Lower lobe of right lung (tissue), 2 donors: ENCODE data around the gene GTF3C5. TPM values are rescaled to one million over a fixed set of nuclear protein-coding genes. Genes with fewer than 3 reads are reported as not detected.
"Not testable (repeated sequence)": the region's sequence is repeated elsewhere in the genome, so short reads cannot be mapped to it uniquely, and the experiment has no call there.

Experiments
- ATAC-seq, 2 donors: fragments of 200-7000 bp; cut with Tn5 transposase; one replicate each; pipeline ENCODE4 v1.9.1; 2020 to 2022; ENCODE audit warnings: mild to moderate bottlenecking in 2 of 2, moderate library complexity in 2 of 2
- DNase-seq: peaks from one replicate; pipeline ENCODE4 v3.0.0-alpha.2; 2020
- H3K27ac ChIP-seq: fragments of 200-600 bp; one replicate; pipeline ENCODE4 v1.8.0; 2022
- H3K27me3 ChIP-seq: fragments of 200-600 bp; one replicate; pipeline ENCODE4 v1.8.0; 2022; ENCODE audit warnings: low read depth
- H3K36me3 ChIP-seq: fragments of 200-600 bp; one replicate; pipeline ENCODE4 v1.8.0; 2022; ENCODE audit warnings: mild to moderate bottlenecking
- H3K4me1 ChIP-seq: fragments of 200-600 bp; one replicate; pipeline ENCODE4 v1.8.0; 2022
- H3K4me3 ChIP-seq: fragments of 200-600 bp; one replicate; pipeline ENCODE4 v1.8.0; 2022; ENCODE audit warnings: mild to moderate bottlenecking
- H3K9me3 ChIP-seq: fragments of 200-600 bp; one replicate; pipeline ENCODE4 v1.8.0; 2022
- intact Hi-C: fragments of 100-400 bp; cut with DNase I; formaldehyde crosslinking; loops from one replicate; pipeline ENCODE4 v1.11.0; 2022
- total RNA-seq: library from RNA; stranded (reverse); fragmentation: NEBNext Ultra II Directional; extraction: Animal tissue kit (Norgen Biotek cat#: 25700); gene quantifications from one replicate; pipeline ENCODE4 v1.2.1, GENCODE V29; 2021
- TF ChIP-seq, protein P1 (sequence below): fragments of 200-600 bp; IDR thresholded peaks from one replicate; pipeline ENCODE4 v1.8.0; 2022; ENCODE audit warnings: antibody characterized with exemption, mild to moderate bottlenecking
- donor health status: DM: no; HTN: yes; CAD: no; lungs with severe emphysema.

Gene GTF3C5
- total RNA-seq, 1 donor from 2014 or later: 44.8 TPM

DNA sequence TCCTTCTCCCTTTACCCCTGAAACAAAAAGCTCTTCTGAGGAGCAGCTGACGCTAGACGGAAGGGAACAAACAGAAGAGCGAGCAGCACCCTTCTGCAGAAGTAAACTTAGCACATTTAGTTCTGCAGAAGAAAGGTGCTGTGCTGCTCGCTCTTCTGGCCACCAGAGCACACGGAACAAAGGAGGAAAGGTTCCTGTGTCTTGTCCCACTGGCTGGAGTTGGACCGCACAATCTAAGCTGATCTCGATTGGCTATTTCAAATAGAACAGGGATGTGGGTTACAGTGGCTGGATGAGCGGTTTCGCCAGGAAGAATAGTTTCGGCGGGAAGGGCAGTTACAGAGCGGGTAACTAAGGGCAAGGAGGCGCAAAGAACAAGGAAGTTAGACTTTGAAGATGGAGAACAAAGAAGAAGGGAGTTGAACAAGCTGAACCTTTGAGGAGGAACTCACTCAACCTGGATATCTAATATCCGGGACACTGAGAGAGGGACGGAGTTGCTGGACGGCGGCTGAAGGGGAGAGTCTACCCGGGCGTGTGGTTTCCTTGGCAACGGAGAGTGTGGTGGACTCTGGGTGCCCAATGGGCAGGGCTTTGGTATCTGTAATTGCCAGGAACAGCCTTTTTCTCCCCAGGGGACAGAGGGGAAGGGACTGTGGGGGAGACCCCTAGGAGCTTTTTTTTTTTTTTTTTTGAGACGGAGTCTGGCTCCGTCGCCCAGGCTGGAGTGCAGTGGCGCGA lies 7.1 kb downstream of the GTF3C5 start:
- Histone ChIP-seq H3K4me1 (peaks cover under 1% of the 10 kb centered on the region), H3K9me3 (no peaks in the 10 kb centered on the region), H3K27ac (no peak overlapping the region), H3K4me3 (no peak overlapping the region), H3K27me3 (no peaks in the 10 kb centered on the region), H3K36me3 (peaks cover 25% of the 10 kb centered on the region)
- TF ChIP-seq, protein P1, sequence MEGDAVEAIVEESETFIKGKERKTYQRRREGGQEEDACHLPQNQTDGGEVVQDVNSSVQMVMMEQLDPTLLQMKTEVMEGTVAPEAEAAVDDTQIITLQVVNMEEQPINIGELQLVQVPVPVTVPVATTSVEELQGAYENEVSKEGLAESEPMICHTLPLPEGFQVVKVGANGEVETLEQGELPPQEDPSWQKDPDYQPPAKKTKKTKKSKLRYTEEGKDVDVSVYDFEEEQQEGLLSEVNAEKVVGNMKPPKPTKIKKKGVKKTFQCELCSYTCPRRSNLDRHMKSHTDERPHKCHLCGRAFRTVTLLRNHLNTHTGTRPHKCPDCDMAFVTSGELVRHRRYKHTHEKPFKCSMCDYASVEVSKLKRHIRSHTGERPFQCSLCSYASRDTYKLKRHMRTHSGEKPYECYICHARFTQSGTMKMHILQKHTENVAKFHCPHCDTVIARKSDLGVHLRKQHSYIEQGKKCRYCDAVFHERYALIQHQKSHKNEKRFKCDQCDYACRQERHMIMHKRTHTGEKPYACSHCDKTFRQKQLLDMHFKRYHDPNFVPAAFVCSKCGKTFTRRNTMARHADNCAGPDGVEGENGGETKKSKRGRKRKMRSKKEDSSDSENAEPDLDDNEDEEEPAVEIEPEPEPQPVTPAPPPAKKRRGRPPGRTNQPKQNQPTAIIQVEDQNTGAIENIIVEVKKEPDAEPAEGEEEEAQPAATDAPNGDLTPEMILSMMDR: no peak
- intact Hi-C loops: no loop called here
- peak; percentile 37 for DNase-seq
- no peak for ATAC-seq

DNA sequence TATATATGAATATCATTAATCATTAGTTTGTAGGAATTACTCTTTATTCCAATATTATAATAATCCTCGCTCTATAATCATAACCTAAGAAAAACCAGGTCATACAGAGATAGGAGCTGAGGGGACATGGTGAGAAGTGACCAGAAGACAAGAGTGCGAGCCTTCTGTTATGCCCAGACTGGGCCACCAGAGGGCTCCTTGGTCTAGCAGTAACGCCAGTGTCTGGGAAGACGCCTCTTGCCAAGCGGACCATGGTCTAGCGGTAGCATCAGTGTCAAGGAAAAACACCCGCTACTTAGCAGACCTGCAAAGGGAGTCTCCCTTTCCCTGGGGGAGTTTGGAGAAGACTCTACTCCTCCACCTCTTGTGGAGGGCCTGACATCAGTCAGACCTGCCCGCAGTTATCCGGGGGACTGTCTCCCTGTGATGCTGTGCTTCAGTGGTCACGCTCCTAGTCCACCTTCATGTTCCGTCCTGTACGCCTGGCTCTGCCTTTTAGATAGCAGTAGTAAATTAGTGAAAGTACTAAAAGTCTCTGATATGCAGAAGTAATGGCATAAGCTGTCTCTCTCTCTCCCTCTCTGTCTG lies 10.2 kb downstream of the GTF3C5 start:
- H3K27ac ChIP-seq, H3K4me3 ChIP-seq, H3K4me1 ChIP-seq, intact Hi-C loops, ATAC-seq, H3K9me3 ChIP-seq, H3K27me3 ChIP-seq: not testable (repeated sequence)
- DNase-seq: peak; percentile 57
- TF ChIP-seq, protein P1: peak; percentile 57
- peaks cover 46% of the 10 kb centered on the region for H3K36me3 ChIP-seq

DNA sequence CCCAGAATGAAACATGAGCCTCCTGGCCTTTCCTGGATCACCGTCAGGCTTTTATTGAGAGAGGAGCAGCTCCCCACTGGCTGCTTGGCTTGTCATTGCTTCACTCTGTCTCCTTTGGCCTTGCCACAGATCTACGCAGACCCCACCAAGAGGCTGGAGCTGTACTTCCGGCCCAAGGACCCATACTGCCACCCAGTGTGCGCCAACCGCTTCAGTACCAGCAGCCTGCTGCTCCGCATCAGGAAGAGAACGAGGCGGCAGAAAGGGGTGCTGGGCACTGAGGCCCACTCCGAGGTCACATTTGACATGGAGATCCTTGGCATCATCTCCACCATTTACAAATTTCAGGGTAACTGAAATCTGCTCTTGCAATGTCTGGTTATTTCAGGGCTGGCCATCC lies 11.2 kb downstream of the GTF3C5 start:
- Histone ChIP-seq H3K4me1 (no peaks in the 10 kb centered on the region), H3K4me3 (no peak overlapping the region), H3K27me3 (no peaks in the 10 kb centered on the region), H3K9me3 (no peaks in the 10 kb centered on the region), H3K36me3 (peaks cover 54% of the 10 kb centered on the region), H3K27ac (no peak overlapping the region)
- TF ChIP-seq, protein P1: no peak
- intact Hi-C loops: no loop called here
- DNase-seq (no peak), ATAC-seq (no peak)

DNA sequence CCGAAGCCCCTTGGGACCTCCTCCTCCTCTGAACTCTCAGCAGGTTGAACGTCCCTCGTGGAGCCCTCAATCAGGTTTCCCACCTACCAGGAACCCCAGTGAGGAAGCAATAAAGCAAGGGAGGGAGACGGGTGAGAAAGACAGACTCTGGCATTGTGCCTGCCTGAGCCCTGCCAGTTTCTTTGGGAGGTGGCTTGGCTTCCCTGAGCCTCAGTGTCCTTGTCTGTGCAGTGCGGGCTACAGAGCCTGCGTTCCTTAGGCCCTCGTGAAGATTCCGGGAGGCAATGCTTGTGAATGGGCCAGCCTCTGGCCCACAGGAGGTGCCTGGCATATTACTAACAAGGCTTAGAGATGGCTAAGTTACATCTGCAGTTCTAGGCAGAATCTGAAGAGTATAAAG lies 11.9 kb downstream of the GTF3C5 start:
- Histone ChIP-seq H3K36me3 (peaks cover 61% of the 10 kb centered on the region), H3K4me1 (no peaks in the 10 kb centered on the region), H3K27me3 (no peaks in the 10 kb centered on the region), H3K9me3 (no peaks in the 10 kb centered on the region), H3K4me3 (no peak overlapping the region), H3K27ac (no peak overlapping the region)
- intact Hi-C loops: no loop called here
- TF ChIP-seq, protein P1: no peak
- DNase-seq (no peak), ATAC-seq (no peak)

DNA sequence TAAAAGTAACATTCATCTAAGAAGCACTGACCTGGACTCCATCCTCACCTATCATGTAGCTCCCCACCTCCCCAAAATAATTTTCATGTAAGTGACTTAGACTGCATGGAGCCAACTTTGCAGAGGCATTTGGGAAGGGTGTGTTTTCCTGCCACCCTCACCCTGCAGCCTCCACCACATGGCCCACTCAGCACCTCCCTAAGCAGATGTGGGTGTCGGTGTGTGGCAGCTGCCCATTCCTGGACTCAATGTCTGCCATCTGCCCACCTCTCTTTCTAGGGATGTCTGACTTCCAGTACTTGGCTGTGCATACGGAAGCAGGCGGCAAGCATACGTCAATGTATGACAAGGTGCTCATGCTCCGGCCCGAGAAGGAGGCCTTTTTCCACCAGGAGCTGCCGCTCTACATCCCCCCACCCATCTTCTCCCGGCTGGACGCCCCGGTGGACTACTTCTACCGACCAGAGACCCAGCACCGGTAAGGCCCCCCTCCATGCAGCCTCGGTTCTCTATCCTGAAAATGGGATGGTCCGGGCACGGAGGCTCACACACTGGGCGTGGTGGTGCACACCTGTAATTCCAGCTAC lies 12.7 kb downstream of the GTF3C5 start:
- TF ChIP-seq, protein P1: no peak
- intact Hi-C loops: no loop called here
- DNase-seq (no peak), ATAC-seq (no peak)
- H3K27me3 ChIP-seq: no peaks in the 10 kb centered on the region
- no peaks in the 10 kb centered on the region for H3K9me3 ChIP-seq
- H3K27ac ChIP-seq: no peak overlapping the region
- H3K4me1 ChIP-seq: no peaks in the 10 kb centered on the region
- peaks cover 70% of the 10 kb centered on the region for H3K36me3 ChIP-seq
- no peak overlapping the region for H3K4me3 ChIP-seq
